K562 treated with DMSO at 1 percent for 48 hours (cell line): ENCODE results near the gene AGPAT2. TPM values are rescaled to one million over a fixed set of nuclear protein-coding genes. Genes with fewer than 3 reads are reported as not detected.

Source experiments
- total RNA-seq: library from RNA; unstranded; fragments of 300-600 nt; gene quantifications from 2 replicates; pipeline ENCODE4 v1.2.3, GENCODE V29; 2022; ENCODE audit warnings: low replicate concordance; ENCODE audit errors: extremely low read depth

The AGPAT2 gene
- not detected in 2 replicates for total RNA-seq

DNA sequence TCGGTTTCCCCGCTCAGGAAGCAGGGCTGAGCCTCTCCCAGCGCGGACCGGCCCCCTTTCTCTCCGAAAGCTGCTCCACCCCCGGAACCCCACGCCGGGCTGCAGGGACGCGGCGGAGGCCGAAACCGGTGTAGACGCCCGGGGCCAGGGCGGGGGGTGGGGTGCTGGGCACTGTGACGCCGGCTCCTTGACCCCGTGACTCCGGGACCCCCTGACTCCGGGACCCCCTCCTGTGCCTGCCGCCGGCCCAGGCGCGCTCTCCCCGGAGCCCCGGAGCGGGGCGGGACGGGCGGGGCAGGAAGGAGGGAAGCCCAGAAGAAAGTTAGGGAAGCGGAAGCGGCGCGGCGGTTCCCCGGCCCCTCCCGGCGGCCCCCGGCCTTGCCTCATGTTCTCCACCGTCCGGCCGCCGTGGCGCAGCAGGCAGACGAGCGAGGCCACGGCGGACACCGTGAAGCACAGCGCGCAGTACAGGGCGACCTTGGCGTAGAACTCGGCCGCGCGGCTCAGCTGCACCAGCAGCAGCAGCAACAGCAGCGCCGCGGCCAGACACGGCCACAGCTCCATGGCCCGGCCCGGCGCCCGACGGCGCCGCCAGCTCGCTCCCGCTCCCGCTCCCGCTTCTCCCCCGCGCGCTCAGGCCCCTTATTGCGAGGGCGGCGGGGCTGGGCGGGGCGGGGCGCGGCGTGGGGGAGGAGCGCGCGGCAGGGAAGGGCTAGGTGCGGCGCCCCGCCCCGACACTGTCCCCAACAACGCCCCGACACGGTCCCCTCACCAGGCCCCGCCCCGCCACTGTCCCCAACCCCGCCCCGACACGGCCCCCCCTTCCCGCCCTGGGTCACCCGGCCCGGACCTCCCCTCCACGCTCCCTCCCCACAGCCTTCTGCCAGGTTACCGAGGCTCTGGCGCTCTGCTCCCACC is at the start of gene AGPAT2:
TSS of gene AGPAT2 (minus strand) at position 664 of the 918 bp plus-strand sequence. CDS start at position 564, 100 bp downstream.

DNA sequence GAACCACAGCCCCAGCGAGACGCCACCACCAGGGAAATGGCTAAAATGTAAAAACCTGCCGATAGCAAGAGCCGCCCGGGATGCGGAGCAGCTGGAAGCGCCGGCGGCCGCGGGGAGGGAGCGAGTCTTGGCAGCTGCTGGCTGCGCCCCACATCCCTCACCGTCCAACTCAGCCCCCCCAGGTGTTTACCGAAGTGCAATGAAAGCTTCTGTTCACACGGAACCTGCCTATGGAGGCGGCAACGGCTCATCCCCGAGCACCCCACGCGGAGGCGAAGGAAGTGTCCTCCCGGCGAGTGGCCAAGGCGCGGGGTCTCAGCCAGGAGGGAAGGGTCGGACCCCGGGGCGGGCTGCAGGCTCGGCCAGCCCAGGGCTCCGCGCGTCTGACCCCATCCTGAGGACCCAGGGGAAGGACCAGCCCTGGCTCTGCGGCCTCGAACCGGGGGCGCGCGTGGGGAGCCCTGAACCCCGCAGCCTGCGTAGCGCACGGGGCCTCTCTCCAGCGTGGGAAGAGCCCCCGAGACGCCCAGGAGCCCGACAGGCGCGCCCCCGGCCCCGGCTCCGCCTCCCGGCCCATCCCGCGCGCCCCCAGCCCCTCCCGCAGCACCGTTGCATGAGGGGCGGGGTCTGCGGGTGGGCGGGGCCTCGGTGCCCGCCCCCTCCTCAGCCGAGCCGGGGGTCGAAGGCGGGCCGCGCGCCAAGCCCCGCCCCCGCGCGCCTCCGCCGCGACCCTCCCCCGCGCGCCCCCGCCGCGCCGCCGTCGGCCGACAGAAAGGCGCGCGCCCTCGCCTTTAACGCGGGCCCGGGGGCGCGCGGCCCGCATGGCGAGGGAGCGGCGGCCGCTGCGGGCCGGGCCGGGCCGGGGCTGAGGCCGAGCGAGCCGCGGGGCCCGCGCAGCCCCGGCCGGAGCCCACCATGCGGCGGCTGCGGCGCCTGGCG is 24.8 kb upstream of the AGPAT2 start, which contains the start of gene DIPK1B:
TSS of gene DIPK1B (plus strand) at position 822 of the 939 bp plus-strand sequence. CDS start at position 916, 94 bp downstream.

GRCh38 chr9:136662656-136663581 is 24.3 kb downstream of the AGPAT2 start, which contains the start of gene EGFL7:
TSS of gene EGFL7 (plus strand) at chr9:136662916. CDS start at chr9:136668283, 5,367 bp downstream.

Other genes with a start within 250 kb of the AGPAT2 start
- not detected in 2 replicates for gene INPP5E, start 247.6 kb downstream of the AGPAT2 start, total RNA-seq
- 155 TPM in 1 of 2 replicates, not detected in the other for gene SEC16A, start 204.4 kb downstream of the AGPAT2 start, total RNA-seq
- gene NOTCH1, start 141.4 kb downstream of the AGPAT2 start, total RNA-seq: not detected in 2 replicates
- not detected in 2 replicates for gene EGFL7, start 24.5 kb downstream of the AGPAT2 start, total RNA-seq
- not detected in 2 replicates for gene DIPK1B, start 25.1 kb upstream of the AGPAT2 start, total RNA-seq
- not detected in 2 replicates for gene LCN10, start 55.5 kb upstream of the AGPAT2 start, total RNA-seq
- gene LCN6, start 61.1 kb upstream of the AGPAT2 start, total RNA-seq: not detected in 2 replicates
- not detected in 2 replicates for gene LCN8, start 70.8 kb upstream of the AGPAT2 start, total RNA-seq
- gene LCN15, start 77.1 kb upstream of the AGPAT2 start, total RNA-seq: not detected in 2 replicates
- not detected in 2 replicates for gene TMEM141, start 103.9 kb upstream of the AGPAT2 start, total RNA-seq
- not detected in 2 replicates for gene CCDC183, start 108.9 kb upstream of the AGPAT2 start, total RNA-seq
- 184 TPM in 1 of 2 replicates, not detected in the other for gene RABL6, start 120.5 kb upstream of the AGPAT2 start, total RNA-seq
- gene AJM1, start 155.0 kb upstream of the AGPAT2 start, total RNA-seq: not detected in 2 replicates
- gene PHPT1, start 162.0 kb upstream of the AGPAT2 start, total RNA-seq: not detected in 2 replicates
- gene MAMDC4, start 164.9 kb upstream of the AGPAT2 start, total RNA-seq: not detected in 2 replicates
- gene EDF1, start 178.9 kb upstream of the AGPAT2 start, total RNA-seq: not detected in 2 replicates
- gene TRAF2, start 199.1 kb upstream of the AGPAT2 start, total RNA-seq: not detected in 2 replicates